Measurements from ENCODE around the gene NCL.
"Not testable (repeated sequence)": the region's sequence is repeated elsewhere in the genome, so short reads cannot be mapped to it uniquely, and the experiment has no call there.

GRCh38 chr2:231408304-231408703, 56.0 kb downstream of the NCL start:
- TF ChIP-seq, protein P1, sequence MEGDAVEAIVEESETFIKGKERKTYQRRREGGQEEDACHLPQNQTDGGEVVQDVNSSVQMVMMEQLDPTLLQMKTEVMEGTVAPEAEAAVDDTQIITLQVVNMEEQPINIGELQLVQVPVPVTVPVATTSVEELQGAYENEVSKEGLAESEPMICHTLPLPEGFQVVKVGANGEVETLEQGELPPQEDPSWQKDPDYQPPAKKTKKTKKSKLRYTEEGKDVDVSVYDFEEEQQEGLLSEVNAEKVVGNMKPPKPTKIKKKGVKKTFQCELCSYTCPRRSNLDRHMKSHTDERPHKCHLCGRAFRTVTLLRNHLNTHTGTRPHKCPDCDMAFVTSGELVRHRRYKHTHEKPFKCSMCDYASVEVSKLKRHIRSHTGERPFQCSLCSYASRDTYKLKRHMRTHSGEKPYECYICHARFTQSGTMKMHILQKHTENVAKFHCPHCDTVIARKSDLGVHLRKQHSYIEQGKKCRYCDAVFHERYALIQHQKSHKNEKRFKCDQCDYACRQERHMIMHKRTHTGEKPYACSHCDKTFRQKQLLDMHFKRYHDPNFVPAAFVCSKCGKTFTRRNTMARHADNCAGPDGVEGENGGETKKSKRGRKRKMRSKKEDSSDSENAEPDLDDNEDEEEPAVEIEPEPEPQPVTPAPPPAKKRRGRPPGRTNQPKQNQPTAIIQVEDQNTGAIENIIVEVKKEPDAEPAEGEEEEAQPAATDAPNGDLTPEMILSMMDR (IDR thresholded peaks at IDR 0.05), result not testable (repeated sequence)
- not testable (repeated sequence) for TF ChIP-seq POLR2A (IDR thresholded peaks at IDR 0.05)

Data from thyroid gland (tissue), 4 donors.